Activated CD4-positive, CD25-positive, alpha-beta regulatory T cell treated with anti-CD3 and anti-CD28 coated beads, Interleukin-2, amount 50 U/mL, for 72 hours (primary cell): Measurements from ENCODE around the gene OPCML.

Source experiments
- DNase-seq: peaks from one replicate; pipeline ENCODE4 v3.0.0; 2021

Gene OPCML

DNA sequence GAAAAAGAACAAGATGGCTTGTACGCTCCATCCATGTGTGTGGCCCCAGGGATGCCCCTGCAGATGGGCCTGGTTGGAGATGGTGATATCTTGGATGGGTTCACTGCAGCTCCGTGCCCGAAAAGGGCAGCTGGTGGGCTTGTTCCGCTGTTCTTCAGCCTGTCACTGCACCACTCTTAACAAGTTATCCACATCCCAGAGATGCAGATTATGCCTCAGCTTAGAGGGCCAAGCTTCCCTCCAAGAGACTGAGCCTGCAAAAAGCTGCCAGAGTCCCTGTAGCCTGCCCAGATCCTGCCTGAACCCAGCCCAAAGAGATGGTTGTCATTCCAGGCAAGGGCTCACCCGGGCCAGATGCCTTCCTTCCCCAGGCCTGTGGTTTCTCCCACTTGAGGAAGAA lies 308.0 kb downstream of the OPCML start:
- no peak for DNase-seq

DNA sequence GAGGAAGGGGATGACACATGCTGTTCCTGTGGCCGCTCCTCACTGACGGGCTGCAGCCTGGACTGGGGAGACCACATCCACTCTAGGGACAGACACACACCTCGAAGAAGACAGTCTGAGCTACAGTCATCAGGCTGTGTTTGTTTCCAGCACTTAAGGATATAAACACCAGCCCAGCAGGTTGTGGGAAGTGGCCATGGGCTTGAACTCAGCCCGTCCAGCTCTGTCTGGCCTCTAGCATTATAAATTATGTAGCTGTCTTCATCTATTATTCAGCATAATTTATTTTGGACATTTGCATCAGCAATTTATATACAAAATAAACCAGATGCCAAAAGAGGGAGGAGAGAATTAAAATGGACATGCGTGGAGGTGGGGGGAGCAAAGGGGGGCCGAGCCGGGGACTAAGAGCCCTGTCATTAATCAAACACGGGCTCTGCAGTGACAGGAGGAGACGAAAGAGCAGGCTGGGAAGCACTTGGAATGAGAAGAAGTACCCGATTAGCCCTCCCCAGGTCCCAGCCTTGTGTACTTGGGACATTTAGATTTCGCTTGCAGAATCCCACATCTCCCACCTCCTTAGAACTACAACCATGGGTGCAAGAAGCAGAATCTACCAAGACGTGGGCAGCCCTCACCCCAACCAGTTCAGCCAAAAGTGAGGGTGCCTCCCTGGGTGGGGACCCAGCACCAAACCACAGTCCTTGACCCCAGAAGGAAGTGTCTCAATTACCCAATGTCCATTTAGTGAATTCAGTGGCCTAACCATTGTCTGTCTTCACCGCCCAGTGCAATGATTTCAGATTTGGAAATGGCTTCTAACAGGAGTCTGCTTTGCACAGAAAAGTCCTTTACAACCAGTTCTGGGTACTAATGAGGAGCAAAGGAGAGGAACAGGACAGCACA lies 309.6 kb downstream of the OPCML start:
- no peak for DNase-seq

DNA sequence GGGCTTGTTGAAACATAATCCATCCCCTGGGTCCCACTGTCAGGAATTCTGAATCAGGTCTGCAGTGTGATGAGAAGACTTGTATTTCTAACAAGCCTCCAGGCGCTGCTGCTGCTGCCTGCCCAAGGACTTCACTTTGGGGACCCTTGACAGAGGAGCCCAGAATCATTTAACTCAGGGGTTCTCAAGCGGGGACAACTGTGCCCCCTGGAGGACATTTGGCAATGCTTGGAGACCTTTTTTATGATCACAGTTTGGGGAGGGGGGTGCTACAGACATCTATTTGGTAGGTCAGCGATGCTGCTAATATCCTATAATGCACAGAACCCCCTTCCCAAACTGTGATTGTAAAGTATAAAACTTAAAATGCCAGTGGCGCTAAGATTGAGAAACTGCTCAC lies 312.8 kb downstream of the OPCML start:
- no peak for DNase-seq

DNA sequence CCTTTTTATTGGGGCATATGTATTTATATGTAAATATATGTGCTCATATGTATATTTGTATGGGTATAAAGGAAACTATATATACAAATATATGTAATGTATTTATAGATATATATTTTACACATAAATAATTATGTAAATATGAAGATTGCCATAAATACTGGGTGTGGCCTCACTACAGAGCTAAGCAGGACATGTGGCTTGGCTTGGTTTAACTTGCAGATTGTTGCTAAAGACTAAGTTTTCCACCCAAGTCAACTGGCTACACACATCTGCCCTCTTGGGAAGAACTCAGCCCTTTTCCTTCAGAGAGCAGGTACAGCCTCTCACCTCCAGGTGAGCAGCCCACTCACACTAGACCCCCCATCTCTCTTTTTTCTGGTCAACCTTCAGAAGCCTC lies 315.5 kb downstream of the OPCML start:
- no peak for DNase-seq

DNA sequence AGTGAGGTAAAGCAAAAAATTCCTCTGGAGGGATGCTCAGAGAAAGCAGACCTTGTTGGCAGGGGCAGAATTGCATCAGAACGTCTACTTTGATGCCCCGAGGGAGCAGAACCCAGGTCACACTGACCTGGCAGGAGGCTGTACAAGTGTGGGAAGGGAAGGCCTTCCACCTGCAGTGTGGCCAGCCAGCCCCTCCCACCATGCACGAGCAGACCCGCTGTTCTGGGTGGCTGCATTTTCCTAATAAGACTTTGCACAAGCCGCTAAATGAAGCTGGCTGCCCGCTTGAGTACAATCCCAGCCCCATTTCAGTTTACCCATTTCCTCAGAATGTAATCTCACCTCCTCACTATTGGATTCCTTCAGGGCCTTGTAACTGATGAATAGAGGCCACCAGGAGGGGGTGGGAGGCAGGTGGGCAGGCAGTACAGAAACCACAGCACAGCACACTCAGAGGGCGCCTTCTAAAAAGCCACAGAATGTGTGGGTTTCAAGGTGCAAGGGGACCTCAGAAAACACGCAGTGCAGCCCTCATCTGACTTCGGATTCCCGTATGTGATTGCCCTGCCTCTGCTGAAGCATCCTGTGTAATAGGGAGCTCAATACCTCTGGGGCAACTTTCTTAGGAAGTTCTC lies 316.6 kb downstream of the OPCML start:
- no peak for DNase-seq

DNA sequence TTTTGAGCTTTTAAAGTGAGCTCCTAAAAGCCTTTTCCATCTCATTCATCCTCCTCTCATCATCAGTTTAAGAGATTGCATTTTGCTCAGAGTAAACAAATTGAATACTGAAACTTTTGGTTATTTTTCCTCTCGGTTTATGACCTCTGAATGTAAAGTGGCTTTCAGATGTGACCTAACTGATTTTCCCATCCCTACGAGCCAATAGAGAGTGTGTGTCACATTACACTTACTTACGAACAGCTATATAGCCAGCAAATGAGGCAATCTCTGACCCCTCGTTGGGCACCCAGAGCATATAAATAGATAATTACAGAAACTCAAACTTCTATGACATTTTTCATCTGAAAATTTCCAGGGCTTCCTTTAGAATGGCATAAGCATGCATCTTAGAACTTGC lies 317.7 kb downstream of the OPCML start:
- no peak for DNase-seq

DNA sequence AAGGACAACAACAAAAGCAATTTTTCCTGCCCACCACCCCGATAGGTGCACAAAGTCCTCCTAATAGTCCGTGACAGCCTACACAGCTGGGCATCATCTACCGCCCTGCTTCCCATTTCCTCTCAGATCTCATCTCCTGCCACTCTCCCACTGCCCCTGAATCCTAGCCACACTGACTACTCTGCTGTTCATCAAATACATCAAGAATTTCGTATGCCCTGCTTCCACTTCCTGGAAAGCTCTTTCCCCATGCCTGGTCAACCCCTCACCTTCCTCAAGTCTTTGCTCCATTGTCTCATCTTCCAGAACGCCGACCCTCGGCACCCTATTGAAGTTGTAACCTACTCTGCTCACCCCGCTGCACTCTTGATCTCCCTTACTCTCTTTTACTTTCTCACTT lies 320.1 kb downstream of the OPCML start:
- no peak for DNase-seq

DNA sequence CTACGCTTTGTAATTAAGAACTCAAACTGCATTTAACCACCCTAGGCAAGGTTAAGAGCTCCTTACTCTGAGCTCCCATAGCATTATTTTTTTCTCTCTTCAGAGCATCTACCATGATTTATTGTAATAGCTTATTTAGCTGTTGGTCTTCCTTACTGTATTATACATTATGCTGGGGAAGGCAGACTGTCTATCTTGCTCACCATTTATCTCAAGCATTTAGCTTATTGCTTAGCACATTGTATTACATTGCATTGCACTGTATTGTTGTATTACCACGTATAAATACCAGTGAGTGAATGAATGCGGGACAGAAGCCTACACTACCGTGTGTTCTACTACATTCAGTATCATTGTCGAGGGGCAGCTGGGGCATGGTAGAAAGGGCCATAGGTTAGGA lies 324.3 kb downstream of the OPCML start:
- no peak for DNase-seq

DNA sequence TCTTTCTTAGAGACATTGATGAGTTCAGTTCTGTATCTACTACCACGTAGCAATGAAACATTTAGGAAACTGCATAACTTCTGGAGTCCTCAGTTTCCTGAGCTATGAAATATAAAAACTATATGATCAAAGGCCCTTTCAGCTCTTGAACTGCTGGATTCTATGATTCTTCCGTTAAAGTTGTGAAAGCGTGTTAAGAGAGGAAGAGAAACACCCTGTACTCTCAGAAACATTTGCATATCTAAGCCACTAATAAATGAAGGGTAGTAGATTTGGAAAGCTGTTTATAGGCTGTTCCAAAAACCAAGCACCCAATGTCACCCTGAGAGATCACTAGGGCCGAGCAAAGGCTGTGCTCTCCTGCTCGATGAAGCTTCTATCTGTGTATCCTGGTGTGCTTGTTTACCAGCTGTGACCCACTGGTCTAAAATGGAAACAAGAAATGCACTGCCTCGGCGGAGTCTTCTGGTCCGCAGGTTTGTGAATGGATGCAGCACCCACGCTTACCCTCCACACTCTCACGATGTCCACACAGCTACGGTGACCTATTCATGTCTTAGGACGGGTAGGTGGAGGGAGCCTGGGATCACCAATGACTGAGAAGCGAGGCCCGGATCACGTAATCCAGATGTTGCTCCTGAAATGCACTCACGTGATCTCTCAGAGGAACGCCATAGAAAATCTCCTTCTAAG lies 325.8 kb downstream of the OPCML start:
- no peak for DNase-seq

DNA sequence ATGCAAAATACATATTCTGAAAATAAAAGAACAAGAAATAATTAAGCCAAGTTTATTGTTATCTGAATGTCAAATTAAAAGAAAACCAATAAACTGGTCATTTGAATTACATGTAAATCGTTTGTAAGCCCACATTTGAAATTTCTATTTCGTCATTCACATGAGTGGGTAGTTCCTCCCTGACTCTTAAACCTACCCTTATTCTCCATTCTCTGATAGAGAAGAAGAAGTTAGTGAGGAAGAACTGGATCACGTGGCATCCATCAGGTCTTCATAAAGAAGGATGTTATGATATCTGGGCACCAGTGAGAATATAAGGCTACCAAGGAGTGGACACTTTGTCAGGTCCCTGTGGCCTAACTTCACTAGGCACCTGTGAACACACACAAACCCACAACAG lies 328.1 kb downstream of the OPCML start:
- DNase-seq, result no peak

DNA sequence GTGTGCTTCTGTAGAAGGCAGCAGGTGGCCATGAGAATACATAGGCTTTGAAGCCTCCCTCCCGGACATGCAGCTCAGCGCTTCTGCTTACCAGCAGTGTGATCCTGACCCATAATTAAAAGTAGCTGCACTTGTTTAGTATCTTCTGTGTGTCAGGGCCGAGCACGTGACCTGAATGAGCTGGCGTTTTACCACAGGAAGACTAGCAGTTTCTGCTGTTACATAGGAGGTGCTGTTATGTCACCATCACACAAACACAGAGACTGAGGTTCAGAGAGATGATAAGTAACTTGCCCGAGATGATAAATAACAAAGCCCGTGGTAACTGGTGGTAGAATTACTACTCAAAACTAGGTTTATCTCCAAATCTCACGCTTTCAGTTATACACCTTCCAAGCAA lies 329.5 kb downstream of the OPCML start:
- no peak for DNase-seq

DNA sequence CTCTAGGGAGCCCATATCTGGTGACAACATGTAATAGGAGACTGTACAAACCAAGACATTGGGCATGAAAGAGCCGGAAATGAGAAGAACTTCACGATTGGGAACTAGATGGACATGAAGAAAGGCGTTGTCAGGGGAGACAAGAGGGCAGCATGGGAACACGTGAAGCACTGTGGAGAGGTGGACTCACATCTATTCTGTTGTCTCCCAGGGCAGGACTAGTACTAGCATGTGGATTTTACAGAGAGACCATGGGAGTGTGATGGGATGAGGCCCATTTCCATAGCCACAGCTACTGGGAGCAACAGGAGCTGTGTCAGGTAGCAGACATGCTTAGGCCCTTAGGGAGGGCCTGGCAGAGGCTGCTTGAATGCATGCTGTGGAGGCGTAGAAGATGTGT lies 333.9 kb downstream of the OPCML start:
- DNase-seq, result no peak

DNA sequence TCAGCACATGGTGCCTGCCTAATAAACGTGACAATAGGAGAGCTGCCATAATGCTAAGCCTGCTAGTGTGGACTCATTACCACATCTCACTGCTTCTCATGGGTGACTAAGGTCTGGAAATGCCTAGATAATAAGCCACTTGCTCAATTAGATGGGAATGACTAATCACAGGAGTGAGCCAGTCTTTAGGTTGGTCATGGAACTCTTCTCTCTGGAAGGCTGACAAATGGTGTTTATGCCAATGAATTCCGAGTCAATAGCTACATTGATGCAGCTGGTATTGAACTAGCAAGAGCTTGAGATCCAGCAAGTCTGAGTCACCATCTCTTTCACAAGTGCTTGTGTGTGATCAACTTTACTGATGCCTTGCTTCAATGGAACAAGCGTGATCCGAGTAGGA lies 334.9 kb downstream of the OPCML start:
- no peak for DNase-seq

DNA sequence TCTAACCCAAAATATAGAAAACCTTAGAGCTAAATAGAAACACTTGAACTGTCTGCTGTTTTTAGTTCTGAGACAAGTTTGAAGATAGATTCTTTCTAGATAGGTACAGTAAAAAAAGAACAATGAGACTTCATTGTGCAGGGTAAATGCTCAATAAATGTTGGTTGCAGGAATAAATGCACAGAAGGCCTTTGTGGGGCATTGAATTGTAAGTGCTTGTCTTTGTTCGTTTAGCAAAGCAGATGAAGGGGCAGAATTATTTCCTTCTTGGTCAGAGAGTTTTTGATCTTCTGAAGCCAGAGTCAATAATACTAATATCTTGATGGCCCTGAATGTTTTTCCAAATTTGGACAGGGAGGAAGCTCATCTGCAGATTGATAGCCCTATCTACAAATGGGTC lies 340.4 kb downstream of the OPCML start:
- DNase-seq, result no peak

DNA sequence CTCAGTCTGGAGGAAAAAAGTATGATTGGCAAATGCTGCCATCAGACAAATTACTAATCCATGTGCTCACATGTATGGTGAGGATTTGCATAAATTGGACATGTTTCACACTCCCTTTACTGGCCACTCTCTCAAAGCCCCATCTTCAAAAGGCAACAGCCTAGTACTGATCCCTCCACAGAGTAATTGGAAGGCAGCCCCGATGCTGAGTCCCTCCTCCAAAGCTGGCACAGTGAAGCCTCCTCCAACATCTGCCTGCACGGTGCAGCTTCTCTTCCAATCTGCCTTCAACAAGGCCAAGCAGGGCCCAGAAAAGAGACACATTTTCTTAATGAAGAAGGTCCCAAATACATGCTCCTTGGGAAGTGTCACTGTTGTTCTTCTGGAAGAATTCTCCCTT lies 350.6 kb downstream of the OPCML start:
- DNase-seq, result no peak

DNA sequence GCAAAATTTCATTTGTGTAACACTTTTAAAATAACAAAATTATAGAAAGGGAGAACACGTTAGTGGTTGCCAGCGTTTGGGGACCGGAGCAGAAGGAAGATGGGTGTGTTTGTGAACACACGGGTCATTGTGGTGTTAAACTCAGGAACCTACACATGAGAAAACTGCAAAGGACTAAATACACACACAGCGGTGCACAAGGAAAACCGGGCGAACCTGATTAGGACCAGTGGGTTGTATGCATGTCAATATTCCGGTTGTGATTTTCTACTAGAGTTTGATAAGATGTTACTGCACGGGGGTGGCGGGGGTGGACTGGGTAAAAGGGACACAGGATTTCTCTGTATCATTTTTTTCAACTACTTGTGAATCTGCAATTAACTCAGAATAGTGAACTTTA lies 351.2 kb downstream of the OPCML start:
- DNase-seq, result no peak

DNA sequence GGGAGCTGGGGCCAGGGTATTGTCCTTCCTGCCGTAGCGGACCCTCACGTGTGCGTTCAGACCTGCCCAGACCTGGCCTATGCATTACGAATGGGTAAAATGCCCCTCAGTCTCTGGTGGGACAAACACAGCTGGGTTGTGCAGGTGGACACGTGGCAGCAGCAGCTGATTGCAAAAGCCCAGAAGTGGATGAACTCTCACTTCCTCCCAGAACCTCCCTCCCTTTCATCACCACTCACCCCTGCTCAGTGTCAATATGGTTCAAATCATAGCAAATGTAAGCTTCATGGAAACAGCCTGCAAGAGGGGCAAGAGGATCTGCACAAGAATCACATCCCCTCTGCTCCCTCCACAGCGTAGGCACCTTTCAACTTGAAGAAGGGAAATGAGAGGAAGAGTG lies 352.1 kb downstream of the OPCML start:
- DNase-seq, result no peak

DNA sequence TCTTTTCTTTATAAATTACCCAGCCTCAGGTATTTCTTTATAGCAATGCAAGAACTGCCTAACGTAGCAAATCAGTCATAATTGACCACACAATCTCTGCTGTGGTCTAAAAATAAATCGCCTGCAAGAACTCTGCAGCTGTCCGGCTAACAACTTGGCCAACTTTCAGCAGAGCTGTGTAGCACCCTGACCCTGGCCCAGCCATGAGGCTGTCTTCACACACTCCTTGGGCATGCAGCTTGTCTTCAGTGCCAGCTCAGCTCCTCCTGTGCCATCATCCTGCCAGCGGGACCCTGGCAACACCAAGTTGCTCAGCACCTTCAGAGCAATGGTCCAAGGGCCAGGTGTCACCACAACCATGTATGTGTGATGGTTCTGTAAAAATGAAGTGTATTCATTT lies 355.6 kb downstream of the OPCML start:
- no peak for DNase-seq

DNA sequence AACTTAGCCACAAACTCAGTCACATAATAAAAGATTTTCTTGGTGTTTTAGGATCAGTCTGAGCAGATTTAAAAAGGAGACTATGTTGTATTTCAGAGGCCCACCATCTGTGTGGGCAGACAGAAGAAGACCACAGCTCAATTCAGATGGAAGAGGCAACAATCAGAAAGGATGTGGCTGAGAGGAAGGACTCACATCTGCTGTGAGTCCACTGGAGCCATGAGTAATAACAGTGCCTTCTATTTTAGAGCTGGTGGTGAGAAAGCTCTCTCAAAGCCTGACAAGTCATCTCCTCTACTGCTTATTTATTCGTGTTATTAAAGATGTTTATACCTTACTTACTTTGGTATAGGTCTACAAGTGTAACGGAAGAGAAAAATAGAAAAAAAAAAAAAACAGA lies 357.2 kb downstream of the OPCML start:
- DNase-seq, result no peak

DNA sequence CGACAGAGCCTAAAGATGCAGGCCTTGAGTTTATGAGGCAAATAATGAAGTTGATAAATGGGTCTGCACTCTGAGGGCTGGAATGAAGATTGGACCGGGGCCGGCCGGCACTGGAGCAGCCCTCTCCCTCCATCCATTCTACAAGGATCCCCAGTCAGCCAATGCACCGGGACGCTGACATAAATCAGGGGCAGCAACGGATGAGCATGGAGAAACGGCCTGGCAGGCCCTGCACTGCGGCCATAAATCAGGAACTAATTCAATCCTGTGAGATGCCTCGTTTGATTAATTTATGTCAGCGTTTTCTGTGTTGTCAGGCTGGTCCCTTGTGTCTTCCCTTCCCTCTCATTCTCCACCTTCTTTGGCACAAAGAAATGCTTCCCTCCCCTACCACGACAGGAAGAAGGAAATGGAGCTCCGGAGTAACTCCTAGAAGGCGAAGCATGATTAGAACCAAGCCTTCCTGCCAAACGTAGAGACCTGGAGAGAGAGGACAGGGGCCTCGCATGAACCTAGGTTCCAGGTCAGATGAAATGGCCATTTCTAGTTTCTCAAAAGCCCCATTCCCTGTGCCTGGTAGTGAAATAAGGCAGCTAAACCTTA lies 358.4 kb downstream of the OPCML start:
- no peak for DNase-seq

DNA sequence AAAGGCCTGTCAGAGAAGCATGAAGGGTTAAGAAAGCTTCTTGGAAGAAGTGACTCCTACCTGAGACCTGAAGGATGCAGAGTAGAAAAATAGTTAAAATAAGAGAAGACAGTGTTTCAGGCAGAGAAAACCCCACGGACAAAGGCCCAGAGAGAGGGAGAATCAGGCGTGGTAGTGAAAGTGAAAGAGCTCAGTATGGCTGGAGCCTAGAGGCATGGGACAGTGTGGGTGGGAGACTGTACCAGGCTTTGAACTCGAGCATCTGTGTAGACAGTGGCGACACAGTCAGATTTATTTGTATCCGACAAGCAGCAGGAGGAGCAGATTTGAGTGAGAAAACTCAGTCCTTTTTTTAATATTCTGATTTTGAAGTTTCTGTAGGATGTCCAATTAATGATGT lies 360.0 kb downstream of the OPCML start:
- DNase-seq, result no peak

DNA sequence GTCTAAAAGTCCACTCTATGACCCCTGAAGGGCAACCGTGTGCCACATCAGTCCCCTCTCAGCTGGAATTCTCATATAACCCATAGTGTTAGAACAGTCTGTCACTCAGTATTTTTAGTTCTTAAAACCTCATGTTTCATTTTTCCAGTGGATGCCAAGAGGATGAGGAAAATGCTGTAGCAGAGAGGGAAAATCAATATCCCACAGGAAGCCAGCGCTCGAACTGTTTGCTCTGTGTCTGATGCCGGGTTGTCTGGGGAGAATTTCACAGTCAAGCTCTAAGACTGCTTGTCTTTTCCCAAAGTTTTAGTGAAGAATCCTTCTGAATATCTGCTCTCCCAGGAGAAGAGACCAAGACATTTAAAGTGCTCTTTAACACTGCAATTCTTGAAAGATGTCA lies 360.9 kb downstream of the OPCML start:
- DNase-seq, result no peak

DNA sequence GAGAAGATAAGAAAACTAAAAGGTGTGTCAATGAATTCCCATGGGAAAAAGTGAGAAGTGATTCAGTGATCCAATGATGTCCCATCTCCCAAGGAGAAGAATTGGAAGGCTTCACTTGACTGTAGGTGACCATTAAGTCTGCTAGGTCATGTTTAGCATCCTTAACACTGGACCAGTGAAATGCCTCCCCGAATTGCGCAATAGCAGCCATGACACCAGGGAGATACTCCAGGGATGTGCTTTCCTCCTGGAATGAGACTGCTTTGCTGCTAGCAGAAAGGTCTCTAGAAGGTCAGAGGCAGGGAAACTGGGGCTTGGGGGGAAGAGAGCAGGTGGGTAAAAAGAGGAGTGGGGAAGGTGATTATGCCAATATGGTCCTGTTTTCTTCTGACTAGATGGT lies 364.3 kb downstream of the OPCML start:
- no peak for DNase-seq

DNA sequence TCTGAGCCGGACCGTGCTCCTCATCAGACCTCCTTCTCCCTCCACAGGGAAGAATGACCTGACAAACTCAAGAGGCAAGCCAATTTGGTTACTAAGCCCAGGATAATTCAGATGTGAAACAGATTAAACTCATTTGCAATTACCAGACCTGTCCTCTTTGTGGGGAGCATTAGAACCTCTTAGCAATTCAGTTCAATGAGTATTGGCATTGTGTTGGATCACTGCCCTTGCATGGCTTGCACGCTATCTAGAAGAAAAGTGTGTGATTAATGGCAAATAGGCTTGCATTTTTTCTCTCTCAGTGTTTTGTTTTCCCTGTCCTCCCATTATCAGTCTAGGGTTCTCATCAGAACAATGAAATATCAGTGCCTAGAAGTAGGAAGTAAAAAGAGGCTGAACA lies 365.6 kb downstream of the OPCML start:
- no peak for DNase-seq
